Activated CD8-positive, alpha-beta T cell treated with anti-CD3 and anti-CD28 coated beads for 36 hours (primary cell): ENCODE results near the gene ANAPC2. TPM values are rescaled to one million over a fixed set of nuclear protein-coding genes. Genes with fewer than 3 reads are reported as not detected.

Source experiments
- ATAC-seq: fragments of 200-7000 bp; cut with Tn5 transposase; one replicate; pipeline ENCODE4 v1.10.0; 2021; ENCODE audit warnings: mild to moderate bottlenecking, moderate library complexity
- CTCF ChIA-PET: fragments of 350-600 bp; sonication (Branson Sonifier 250); formaldehyde crosslinking; loops from one replicate; lab custom pipeline; 2021; ENCODE audit warnings: antibody characterized with exemption; lab: Charles Lee
- POLR2A ChIA-PET: fragments of 350-600 bp; sonication (Branson Sonifier 250); formaldehyde crosslinking; loops from one replicate; lab custom pipeline; 2021; ENCODE audit warnings: antibody characterized with exemption; lab: Charles Lee
- DNase-seq: peaks from one replicate; pipeline ENCODE4 v3.0.0-alpha.2; 2020
- H3K27ac Mint-ChIP-seq: one replicate; pipeline ENCODE4 v1.8.0; 2021; ENCODE audit warnings: mild to moderate bottlenecking, mixed read lengths
- H3K27me3 Mint-ChIP-seq: one replicate; pipeline ENCODE4 v1.8.0; 2021; ENCODE audit warnings: mixed read lengths
- H3K36me3 Mint-ChIP-seq: one replicate; pipeline ENCODE4 v1.8.0; 2021; ENCODE audit warnings: low read depth, mixed read lengths
- H3K4me1 Mint-ChIP-seq: one replicate; pipeline ENCODE4 v1.8.0; 2021; ENCODE audit warnings: low read depth, mixed read lengths
- H3K4me3 Mint-ChIP-seq: one replicate; pipeline ENCODE4 v1.8.0; 2021; ENCODE audit warnings: mild to moderate bottlenecking, moderate library complexity, mixed read lengths
- H3K9me3 Mint-ChIP-seq: one replicate; pipeline ENCODE4 v1.8.0; 2021; ENCODE audit warnings: mixed read lengths
- intact Hi-C: fragments of 100-400 bp; cut with micrococcal nuclease; formaldehyde crosslinking; loops from one replicate; pipeline ENCODE4 v1.10.0; 2022
- total RNA-seq, 2 experiments: library from RNA; stranded (reverse); gene quantifications; one replicate each; pipeline ENCODE4 v1.2.3, GENCODE V29; 2021
- TF ChIP-seq, protein P1 (sequence below): fragments of 200-600 bp; IDR thresholded peaks from one replicate; pipeline ENCODE4 v1.8.0; 2022; ENCODE audit warnings: antibody characterized with exemption, mild to moderate bottlenecking

The ANAPC2 gene
- total RNA-seq, 2 experiments from 2014 or later: 38.6 to 39.6 TPM

DNA sequence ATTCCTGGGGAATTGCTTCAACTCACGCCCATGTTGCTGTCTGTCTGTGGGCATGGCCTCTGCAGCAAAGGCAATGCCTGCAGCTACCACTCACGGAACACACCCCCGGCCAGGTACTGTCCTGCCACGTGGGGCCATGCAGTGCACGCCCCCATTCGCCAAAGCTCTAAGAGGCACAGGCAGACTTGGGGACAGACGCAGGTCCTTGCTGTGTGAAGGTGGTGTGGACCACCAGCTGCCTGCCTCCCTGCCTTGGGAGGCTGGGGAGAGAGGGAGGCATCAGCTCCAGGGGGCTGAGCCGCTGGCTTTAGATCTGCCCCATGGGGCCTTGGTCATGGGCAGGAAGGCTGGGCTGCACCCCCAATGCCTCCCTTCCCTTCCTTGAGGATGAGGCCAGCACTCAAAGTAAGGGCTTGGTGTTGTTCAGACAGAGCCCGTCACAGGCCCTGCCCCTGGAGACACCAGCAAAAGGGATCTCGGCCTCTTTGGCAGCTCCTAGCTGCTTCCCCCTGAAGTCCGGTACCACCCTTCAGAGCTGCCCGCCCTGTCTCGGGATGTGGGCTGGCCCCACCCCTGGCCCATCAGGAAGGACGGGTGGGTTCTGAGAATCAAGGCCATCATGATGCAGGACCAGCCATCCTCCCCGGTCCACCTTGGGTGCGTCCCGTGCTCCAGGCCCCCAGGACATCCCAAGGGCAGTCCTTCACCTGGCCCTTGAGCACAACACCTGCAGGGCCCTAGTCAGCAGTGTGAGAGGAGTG lies 47.1 kb downstream of the ANAPC2 start:
- Mint-ChIP-seq H3K9me3 (no peaks in the 10 kb centered on the region), H3K36me3 (no peaks in the 10 kb centered on the region), H3K27ac (no peak overlapping the region), H3K4me1 (peaks cover 5% of the 10 kb centered on the region), H3K4me3 (no peak overlapping the region), H3K27me3 (peaks cover 52% of the 10 kb centered on the region)
- TF ChIP-seq, protein P1, sequence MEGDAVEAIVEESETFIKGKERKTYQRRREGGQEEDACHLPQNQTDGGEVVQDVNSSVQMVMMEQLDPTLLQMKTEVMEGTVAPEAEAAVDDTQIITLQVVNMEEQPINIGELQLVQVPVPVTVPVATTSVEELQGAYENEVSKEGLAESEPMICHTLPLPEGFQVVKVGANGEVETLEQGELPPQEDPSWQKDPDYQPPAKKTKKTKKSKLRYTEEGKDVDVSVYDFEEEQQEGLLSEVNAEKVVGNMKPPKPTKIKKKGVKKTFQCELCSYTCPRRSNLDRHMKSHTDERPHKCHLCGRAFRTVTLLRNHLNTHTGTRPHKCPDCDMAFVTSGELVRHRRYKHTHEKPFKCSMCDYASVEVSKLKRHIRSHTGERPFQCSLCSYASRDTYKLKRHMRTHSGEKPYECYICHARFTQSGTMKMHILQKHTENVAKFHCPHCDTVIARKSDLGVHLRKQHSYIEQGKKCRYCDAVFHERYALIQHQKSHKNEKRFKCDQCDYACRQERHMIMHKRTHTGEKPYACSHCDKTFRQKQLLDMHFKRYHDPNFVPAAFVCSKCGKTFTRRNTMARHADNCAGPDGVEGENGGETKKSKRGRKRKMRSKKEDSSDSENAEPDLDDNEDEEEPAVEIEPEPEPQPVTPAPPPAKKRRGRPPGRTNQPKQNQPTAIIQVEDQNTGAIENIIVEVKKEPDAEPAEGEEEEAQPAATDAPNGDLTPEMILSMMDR: no peak
- POLR2A ChIA-PET: interaction anchor here (0.6 kb wide), 1 partner anchor 12 kb away, joined by 3 read pairs; no protein-coding TSS in a partner anchor
- CTCF ChIA-PET: interaction anchor here (1.0 kb wide), 1 partner anchor 95 kb away, joined by 3 read pairs; no protein-coding TSS in a partner anchor
- intact Hi-C loops: no loop called here
- DNase-seq (no peak), ATAC-seq (no peak)

DNA sequence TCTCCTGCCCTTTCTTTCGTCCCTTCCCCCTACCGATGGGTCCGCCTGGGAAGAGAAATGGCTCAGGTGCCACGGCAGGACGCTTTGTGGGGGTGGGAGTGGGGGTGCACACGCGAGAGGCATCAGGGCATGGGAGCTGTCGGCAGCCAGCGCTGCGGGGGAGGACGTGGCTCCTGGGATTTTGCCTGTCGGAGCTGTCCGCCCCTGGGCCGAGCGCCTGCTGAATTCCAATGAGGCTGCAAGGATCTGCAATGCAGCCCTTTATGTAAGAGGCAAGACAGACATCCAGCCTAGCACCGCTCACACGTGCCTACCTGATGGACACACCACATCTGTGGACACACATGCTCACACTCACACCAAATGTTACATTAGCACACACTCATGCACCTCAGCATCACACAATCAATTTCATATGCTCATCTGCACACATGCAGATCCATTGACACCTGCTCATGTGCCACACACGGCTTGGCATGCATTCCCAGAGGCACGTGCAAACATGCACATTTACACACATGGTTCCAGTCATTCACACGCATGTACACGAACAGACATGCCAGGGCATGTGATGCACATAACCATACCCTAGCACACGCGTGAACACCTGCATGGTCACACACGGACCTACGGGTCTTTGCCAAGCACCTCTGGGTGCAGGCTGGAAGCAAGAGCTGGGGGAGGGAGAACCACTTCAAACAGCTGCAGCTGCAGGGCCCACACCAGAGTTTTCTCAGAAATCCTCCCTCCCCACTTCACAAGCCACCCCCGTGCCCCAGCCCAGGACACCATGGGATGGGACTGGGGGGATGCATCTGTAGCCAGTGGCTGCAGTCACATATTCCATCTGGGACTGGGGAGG lies 48.0 kb downstream of the ANAPC2 start:
- Mint-ChIP-seq H3K36me3 (no peaks in the 10 kb centered on the region), H3K4me1 (peaks cover 5% of the 10 kb centered on the region), H3K4me3 (no peak overlapping the region), H3K27me3 (peaks cover 57% of the 10 kb centered on the region), H3K9me3 (no peaks in the 10 kb centered on the region), H3K27ac (no peak overlapping the region)
- no peak for ATAC-seq
- DNase-seq: no peak
- CTCF ChIA-PET: interaction anchor here (1.0 kb wide), 1 partner anchor 94 kb away, joined by 3 read pairs; no protein-coding TSS in a partner anchor
- intact Hi-C loops: no loop called here
- POLR2A ChIA-PET: interaction anchor here (0.6 kb wide), 1 partner anchor 10 kb away, joined by 3 read pairs; no protein-coding TSS in a partner anchor
- TF ChIP-seq, protein P1: no peak

DNA sequence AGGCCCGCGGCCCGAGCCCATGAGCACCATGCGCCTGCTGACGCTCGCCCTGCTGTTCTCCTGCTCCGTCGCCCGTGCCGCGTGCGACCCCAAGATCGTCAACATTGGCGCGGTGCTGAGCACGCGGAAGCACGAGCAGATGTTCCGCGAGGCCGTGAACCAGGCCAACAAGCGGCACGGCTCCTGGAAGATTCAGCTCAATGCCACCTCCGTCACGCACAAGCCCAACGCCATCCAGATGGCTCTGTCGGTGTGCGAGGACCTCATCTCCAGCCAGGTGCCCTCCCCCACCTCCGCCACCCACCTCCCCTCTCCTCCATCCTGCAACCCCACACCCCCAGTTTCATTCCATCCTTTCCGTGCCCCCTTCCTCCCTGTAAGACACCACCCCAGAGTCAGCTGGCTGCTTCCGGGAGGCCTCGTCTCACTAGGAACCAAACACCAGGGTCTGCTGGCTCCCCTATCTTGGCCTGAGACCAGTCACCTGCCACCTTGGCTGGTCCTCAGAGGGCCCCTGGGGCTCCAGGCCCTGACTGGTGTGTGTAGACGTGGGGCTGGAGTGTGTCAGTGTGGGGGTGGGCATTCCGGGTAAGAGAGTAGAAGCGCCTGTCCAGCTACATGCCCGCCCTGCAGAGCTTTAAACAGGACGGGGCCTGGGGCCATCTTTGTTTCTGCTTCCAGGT lies 48.8 kb downstream of the ANAPC2 start:
- Mint-ChIP-seq H3K4me3 (no peak overlapping the region), H3K9me3 (no peaks in the 10 kb centered on the region), H3K27ac (no peak overlapping the region), H3K27me3 (peaks cover 62% of the 10 kb centered on the region), H3K4me1 (peaks cover 5% of the 10 kb centered on the region), H3K36me3 (no peaks in the 10 kb centered on the region)
- TF ChIP-seq, protein P1: no peak
- CTCF ChIA-PET: interaction anchor here (1.2 kb wide), 1 partner anchor 84 kb away, joined by 3 read pairs; no protein-coding TSS in a partner anchor
- DNase-seq: no peak
- POLR2A ChIA-PET: interaction anchor here (0.6 to 0.9 kb wide), 2 partner anchors 10 to 11 kb away, joined by 3 read pairs; no protein-coding TSS in a partner anchor
- no peak for ATAC-seq
- intact Hi-C loops: no loop called here

DNA sequence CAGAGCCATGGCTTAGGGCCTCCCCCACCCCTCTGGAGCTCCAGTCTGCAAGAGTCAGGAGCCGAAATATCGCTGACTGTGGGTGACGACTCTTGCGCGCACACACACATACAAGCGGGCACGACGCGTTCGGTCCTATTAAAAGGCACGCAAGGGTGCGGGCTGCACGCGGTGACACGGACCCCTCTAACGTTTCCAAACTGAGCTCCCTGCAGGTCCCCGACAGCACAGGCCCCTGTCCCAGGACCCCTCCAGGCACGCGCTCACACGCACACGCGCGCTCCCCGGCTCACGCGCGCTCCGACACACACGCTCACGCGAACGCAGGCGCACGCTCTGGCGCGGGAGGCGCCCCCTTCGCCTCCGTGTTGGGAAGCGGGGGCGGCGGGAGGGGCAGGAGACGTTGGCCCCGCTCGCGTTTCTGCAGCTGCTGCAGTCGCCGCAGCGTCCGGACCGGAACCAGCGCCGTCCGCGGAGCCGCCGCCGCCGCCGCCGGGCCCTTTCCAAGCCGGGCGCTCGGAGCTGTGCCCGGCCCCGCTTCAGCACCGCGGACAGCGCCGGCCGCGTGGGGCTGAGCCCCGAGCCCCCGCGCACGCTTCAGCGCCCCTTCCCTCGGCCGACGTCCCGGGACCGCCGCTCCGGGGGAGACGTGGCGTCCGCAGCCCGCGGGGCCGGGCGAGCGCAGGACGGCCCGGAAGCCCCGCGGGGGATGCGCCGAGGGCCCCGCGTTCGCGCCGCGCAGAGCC lies 49.5 kb downstream of the ANAPC2 start, which contains the start of gene GRIN1:
TSS of gene GRIN1 (plus strand) at position 433 of the 746 bp plus-strand sequence. CDS start 333 bp downstream, outside the sequence.
- ChIA-PET POLR2A (interaction anchor here (0.9 to 1.3 kb wide), 3 partner anchors 9 to 57 kb away, joined by 3 to 5 read pairs (median 3); no protein-coding TSS in a partner anchor), CTCF (interaction anchor here (0.8 to 1.2 kb wide), 3 partner anchors 21 to 98 kb away, joined by 3 read pairs; no protein-coding TSS in a partner anchor)
- no peak within 1 kb of the TSS for H3K4me3 Mint-ChIP-seq
- no peaks in the 10 kb centered on the region for H3K9me3 Mint-ChIP-seq
- peak; percentile 37 for ATAC-seq
- no peaks in the 10 kb centered on the region for H3K36me3 Mint-ChIP-seq
- DNase-seq: no peak
- no peak within 1 kb of the TSS for H3K27ac Mint-ChIP-seq
- intact Hi-C loops: no loop called here
- H3K4me1 Mint-ChIP-seq: peaks cover 5% of the 10 kb centered on the region
- peaks cover 62% of the 10 kb centered on the region for H3K27me3 Mint-ChIP-seq
- TF ChIP-seq, protein P1: no peak
